GM12872 (cell line): Measurements from ENCODE around the gene ATXN10.

Experiments
- TF ChIP-seq, protein P1 (sequence below): IDR thresholded peaks from 3 replicates; pipeline ENCODE4 v1.5.1; 2011; ENCODE audit warnings: low read depth, mild to moderate bottlenecking, low read length, moderate library complexity; ENCODE audit not compliant: insufficient read depth

The ATXN10 gene

GRCh38 chr22:45693835-45694234, 22.2 kb downstream of the ATXN10 start:
- TF ChIP-seq, protein P1, sequence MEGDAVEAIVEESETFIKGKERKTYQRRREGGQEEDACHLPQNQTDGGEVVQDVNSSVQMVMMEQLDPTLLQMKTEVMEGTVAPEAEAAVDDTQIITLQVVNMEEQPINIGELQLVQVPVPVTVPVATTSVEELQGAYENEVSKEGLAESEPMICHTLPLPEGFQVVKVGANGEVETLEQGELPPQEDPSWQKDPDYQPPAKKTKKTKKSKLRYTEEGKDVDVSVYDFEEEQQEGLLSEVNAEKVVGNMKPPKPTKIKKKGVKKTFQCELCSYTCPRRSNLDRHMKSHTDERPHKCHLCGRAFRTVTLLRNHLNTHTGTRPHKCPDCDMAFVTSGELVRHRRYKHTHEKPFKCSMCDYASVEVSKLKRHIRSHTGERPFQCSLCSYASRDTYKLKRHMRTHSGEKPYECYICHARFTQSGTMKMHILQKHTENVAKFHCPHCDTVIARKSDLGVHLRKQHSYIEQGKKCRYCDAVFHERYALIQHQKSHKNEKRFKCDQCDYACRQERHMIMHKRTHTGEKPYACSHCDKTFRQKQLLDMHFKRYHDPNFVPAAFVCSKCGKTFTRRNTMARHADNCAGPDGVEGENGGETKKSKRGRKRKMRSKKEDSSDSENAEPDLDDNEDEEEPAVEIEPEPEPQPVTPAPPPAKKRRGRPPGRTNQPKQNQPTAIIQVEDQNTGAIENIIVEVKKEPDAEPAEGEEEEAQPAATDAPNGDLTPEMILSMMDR = no peak

- TF ChIP-seq, protein P1 = no peak
Measured at GRCh38 chr22:45696227-45696626, 24.6 kb downstream of the ATXN10 start.

DNA sequence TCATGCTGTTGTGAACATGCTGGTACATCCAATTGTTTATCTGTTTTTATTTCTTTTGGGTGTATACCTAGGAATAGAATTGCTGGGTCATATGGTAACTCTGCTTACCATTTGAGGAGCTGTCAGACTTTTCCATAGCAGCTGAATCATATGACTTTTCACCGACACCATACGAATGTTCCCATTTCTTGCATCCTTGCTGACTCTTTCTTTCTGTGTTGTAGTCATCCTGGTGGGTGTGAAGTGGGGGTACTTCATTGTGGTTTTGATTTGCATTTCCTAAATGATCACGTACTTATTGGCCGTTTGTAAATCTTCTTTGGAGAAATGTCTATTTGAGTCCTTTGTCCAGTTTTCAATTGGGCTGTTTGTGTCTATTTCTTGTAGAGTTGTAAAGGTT, 26.5 kb downstream of the ATXN10 start:
- TF ChIP-seq, protein P1 = no peak

GRCh38 chr22:45702981-45703380, 31.3 kb downstream of the ATXN10 start:
- TF ChIP-seq, protein P1 = no peak

GRCh38 chr22:45703758-45704157, 32.1 kb downstream of the ATXN10 start:
- TF ChIP-seq, protein P1 = no peak

DNA sequence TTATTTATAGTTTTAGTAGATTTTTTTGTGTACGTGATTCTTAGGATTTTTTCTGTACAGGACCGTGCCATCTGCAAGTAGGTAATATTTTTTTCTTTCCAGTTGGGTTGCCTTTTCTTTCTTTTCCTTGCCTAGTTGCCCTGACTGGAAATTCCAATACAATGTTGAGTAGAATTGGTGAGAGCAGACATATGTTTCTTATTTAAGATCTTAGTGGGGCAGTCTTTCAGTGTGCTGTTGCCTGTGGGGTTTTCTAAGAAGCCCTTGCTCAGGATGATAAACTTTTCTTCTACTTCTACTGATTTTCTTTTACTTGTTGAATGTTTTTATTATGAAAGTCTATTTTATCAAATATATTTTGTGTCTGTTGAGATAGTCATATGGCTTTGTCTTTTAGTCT, 33.0 kb downstream of the ATXN10 start:
- TF ChIP-seq, protein P1 = no peak

DNA sequence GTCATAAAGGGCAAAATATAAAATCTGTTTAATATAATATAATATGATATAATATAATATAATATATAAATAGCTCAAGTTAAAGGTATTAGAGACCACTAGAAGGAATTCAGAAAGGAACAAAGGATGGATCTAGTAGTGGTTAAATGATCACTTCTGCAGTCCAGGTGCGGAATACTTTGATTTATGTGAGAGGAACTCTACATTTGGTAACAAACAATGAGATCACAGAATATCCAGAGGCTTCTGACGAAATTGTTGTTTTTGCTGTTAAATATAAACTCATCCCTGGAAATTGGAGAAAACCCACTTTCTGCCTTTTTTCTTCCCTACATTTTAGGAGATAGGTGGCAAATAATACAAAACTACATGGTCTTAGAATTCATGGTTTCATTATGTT, 36.0 kb downstream of the ATXN10 start:
- TF ChIP-seq, protein P1 = no peak

DNA sequence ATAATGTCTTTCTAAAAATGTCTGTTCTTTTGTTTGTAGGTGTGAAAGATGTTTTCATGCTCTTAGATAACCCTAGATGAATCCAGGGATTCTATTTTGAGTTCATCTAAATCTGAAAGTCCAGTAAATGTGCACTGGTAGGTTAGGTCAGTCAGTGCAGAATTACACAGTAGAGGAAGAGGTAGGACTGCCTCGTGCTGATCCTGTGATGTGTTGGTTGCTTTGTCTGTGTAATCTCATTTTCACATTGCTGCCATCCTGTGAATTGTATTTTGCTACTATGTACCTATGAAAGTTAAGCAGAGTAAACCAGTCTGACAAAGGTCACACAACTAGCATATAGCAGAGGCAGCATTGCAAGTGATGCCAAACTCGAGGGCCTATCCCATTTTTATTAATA, 36.5 kb downstream of the ATXN10 start:
- TF ChIP-seq, protein P1 = no peak
